Measurements from ENCODE around the gene CPNE4. TPM values are rescaled to one million over a fixed set of nuclear protein-coding genes. Genes with fewer than 3 reads are reported as not detected.

Gene CPNE4
- total RNA-seq, 1 experiment from 2014 or later: 1.9 TPM

DNA sequence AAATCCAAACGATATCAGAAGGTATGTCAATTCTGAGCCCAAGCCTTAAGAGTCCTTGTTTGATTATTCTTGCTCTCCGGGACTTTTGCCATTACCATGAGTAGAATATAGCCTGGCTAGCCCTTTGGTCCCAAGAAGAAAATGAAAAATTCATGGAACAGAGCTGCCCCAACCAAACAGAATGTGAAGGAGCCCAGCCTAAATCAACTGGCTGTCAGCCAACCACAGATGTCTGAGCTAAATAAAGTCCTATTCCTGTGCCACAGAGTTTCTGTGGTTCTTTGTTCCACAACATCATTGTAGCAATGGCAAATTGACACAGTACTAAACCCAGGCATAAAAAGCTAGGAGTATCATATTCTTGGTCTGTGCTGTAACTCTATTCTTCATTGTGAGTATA, 185.2 kb downstream of the CPNE4 start:
- no peak overlapping the region for H3K14ac ChIP-seq (ENCODE audit: insufficient read depth, low read length)
- no peak overlapping the region for H3K4me3 Mint-ChIP-seq
- no peak overlapping the region for H4K91ac ChIP-seq (ENCODE audit: insufficient read length, low read depth, low read length)
- H3K4me2 ChIP-seq (ENCODE audit: insufficient read depth, insufficient read length, low read length): no peak overlapping the region
- H3K23me2 ChIP-seq (ENCODE audit: insufficient read length, low read depth, low read length, poor library complexity, severe bottlenecking): no peaks in the 10 kb centered on the region
- no peak overlapping the region for H2BK20ac ChIP-seq (ENCODE audit: low read depth, low read length, poor library complexity, severe bottlenecking)
- WGBS (ENCODE audit: extremely low coverage, insufficient read length, low lambda C conversion rate): no CpG with 5 or more reads among the region's 2 CpGs
- no peak overlapping the region for H2BK5ac ChIP-seq (ENCODE audit: insufficient read length, low read length)
- no peak overlapping the region for H3K18ac ChIP-seq (ENCODE audit: insufficient read length, low read depth, low read length)
- H3K56ac ChIP-seq (ENCODE audit: insufficient read length, low read depth, low read length): no peak overlapping the region
- no peak for DNase-seq
- no peak overlapping the region for H3K27ac Mint-ChIP-seq
- H2AK5ac ChIP-seq (ENCODE audit: insufficient read length, low read length): no peak overlapping the region
- H2BK15ac ChIP-seq (ENCODE audit: low read depth, low read length): no peak overlapping the region
- no peaks in the 10 kb centered on the region for H3K79me2 ChIP-seq (ENCODE audit: insufficient read depth, low read length)
- H3K4ac ChIP-seq (ENCODE audit: low read depth, low read length): no peak overlapping the region
- no peaks in the 10 kb centered on the region for H3K36me3 Mint-ChIP-seq (ENCODE audit: insufficient read depth in 1 of 3, low read depth in 3 of 3)
- H3K27me3 ChIP-seq (ENCODE audit: insufficient read depth, low read length): no peaks in the 10 kb centered on the region
- H4K5ac ChIP-seq (ENCODE audit: insufficient read length, low read depth, low read length): no peak overlapping the region
- H3K9me3 Mint-ChIP-seq: no peaks in the 10 kb centered on the region; a peak in 1 of 5 replicates
- no peak overlapping the region for H2BK12ac ChIP-seq (ENCODE audit: insufficient read length, low read depth, low read length)
- H2AFZ ChIP-seq (ENCODE audit: low read length): no peak overlapping the region
- no peaks in the 10 kb centered on the region for H4K20me1 ChIP-seq (ENCODE audit: control insufficient read depth, insufficient read depth, insufficient read length)
- H3K9ac ChIP-seq (ENCODE audit: extremely low read depth, insufficient read length, low read length): no peak overlapping the region
- no peaks in the 10 kb centered on the region for H3K4me1 Mint-ChIP-seq
- no peak overlapping the region for H4K8ac ChIP-seq (replicated peaks; ENCODE audit: insufficient read length, low read depth, low read length)
- no peak for TF ChIP-seq CTCF (conservative IDR thresholded peaks at IDR 0.05)
- no peaks in the 10 kb centered on the region for H3K9me3 ChIP-seq (ENCODE audit: control insufficient read depth, low read depth, low read length)
- no peaks in the 10 kb centered on the region for H3K27me3 Mint-ChIP-seq (ENCODE audit: low read depth)
- H3K27ac ChIP-seq (ENCODE audit: insufficient read length, low read depth, low read length): no peak overlapping the region
- no peak overlapping the region for H2BK120ac ChIP-seq (ENCODE audit: low read depth, low read length, poor library complexity, severe bottlenecking)
- H3K4me1 ChIP-seq (ENCODE audit: insufficient read depth, low read length): no peaks in the 10 kb centered on the region
- H3K79me1 ChIP-seq (ENCODE audit: insufficient read depth, low read depth, low read length, poor library complexity, severe bottlenecking): no peaks in the 10 kb centered on the region
- H3T11ph ChIP-seq (ENCODE audit: low read length): no peak overlapping the region
- no peak overlapping the region for H3K23ac ChIP-seq (ENCODE audit: insufficient read length, low read depth, low read length)
